ENCODE data around the gene CEP295NL. TPM values are rescaled to one million over a fixed set of nuclear protein-coding genes. Genes with fewer than 3 reads are reported as not detected.
"Not testable (repeated sequence)": the region's sequence is repeated elsewhere in the genome, so short reads cannot be mapped to it uniquely, and the experiment has no call there.

The CEP295NL gene
- polyA plus RNA-seq, 4 donors: 0.09 to 0.34 (median 0.13) TPM

DNA sequence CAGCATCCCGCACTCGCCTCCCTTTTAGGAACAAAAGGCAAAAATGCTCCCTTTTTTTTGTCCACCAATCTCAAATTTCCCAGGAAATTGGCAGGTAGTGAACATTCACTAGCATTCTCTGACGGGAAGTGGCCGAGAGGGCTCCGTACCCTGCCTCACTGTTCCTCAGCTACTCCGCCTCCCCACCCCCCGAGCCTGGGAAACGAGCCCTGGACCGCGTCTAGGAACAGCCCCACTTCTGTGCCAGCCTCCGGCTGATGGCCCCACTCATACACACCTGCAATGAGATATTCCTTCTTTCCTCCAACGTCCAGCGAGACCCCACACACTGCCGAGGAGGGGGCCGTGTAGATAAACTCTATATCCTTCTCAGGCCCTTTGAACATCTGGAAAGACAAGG is 32.4 kb downstream of the CEP295NL start:
- no peak for DNase-seq (ENCODE audit: low read depth in 4 of 4, low spot score in 3 of 4)

DNA sequence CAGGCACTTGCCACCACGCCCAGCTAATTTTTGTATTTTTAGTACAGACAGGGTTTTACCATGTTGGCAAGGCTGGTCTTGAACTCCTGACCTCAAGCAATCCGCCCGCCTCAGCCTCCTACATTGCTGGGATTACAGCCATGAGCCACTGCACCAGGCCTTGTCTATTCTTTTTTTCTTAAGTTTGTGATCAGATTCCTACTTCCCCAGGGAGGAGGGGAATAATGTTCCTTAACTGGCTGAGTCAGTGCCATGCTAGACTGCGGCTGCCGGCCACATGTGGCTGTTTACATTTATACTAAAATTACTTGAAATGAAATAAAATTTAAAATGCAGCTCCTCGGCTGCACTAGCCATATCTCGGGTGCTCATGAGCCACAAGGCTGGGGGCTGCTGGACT is 34.6 kb downstream of the CEP295NL start:
- DNase-seq (ENCODE audit: low read depth in 4 of 4, low spot score in 3 of 4): no peak

DNA sequence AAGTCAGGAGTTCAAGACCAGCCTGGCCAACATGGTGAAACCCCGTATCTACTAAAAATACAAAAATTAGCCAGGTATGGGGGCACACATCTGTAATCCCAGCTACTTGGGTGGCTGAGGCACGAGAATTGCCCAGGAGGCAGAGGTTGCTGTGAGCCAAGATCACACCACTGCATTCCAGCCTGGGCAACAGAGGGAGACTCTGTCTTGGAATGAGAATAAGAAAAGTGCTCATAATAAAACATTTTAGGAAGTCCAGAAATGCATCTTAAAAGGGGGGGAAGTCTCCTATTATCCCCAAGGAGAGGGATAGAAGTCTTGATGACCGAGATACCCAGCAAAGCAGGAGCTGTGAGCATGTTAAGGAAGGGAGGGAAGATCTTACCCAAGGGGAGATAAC is 36.0 kb downstream of the CEP295NL start:
- DNase-seq (ENCODE audit: low read depth in 4 of 4, low spot score in 3 of 4): not testable (repeated sequence)

DNA sequence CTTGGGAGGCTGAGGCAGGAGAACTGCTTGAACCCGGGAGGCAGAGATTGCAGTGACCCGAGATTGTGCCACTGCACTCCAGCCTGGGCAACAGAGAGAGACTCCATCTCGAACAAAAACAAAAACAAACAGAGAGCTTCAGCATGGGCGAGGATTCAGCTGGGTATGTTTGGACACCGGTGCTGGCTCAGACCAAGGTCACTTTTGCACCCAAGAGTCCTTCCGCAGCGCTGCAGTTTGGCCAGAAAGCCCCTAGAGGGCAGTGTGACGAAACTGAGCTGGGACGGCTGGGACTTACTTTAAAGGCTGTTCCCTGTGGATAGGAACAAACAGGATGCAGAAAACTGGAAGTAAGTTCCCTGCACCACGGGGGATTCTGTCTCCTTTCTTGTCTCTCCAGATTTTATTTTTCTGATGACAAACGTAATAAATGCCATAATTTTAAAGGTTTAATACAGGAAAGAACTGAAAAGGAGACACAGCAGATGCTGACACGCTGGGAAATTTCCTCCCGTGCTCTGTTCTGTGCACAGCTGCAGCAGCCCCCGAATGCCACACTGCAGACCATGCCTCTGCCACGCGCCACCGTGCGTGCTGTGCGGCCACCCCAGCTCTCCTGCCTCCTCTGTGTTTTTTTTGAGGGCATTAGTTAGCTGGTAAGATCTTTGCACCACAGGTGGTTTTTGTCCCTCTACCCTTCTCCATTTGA is 37.2 kb downstream of the CEP295NL start:
- peak in 3 of 4 donors; percentile 55 to 72 (median 56) for DNase-seq (ENCODE audit: low read depth in 4 of 4, low spot score in 3 of 4)

DNA sequence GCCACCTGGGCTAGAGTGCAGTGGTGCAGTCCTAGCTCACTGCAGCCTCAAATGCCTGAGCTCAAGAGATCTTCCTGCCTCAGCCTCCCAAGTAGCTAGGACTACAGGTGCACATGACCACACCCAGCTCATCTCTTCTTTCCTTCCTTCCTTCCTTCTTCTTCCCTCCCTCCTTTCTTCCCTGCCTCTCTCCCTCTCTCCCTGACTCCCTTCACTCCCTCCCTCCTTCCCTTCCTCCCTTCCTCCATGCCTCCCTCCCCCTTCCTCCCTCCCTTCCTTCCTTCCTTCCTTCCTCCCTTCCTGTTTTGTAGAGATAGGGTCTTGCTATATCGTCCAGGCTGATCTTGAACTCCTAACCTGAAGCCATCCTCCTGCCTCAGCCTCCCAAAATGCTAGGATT is 38.9 kb downstream of the CEP295NL start:
- DNase-seq (ENCODE audit: low read depth in 4 of 4, low spot score in 3 of 4): no peak

DNA sequence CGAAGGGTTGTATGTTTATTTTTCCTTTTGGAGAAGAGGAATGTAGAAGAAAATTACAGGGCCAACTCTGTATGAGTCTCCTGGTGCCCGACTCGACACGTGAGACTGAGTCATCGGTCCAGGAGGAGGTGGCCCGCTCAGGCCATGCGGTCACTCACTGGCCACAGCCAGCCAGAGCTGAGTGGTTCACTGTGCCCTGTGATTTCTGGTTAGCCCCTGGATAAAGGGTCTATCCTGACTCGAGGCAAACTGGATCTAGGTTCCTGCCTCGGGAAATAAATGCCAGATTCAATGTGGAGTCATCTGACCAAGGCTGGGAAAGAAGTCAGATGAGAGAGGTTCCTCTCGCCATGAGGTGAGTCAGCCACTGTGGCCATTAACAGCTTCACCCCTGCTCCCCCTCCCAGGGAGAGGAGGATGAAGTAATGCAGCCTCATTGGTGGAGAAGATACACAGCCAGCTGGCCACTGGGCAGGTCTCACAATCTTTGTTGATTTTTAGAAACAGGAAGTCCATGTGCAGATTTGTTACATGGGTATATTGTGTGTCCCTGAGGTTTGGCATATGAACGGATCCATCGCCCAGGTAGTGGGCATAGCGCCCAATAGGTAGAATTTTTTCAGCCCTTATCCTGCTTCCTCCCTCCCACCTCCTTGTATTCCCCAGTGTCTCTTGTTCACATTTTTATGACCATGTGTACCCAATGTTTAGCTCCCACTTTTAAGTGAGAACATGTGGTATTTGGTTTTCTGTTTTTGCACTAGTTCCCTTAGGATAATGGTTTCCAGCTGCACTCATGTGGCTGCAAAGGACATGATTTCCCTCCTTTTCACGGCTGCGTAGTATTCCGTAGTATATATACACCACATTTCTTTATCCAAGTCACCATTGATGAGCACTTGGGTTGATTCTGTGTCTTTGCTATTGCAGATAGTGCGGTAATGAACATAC is 40.7 kb downstream of the CEP295NL start:
- DNase-seq (ENCODE audit: low read depth in 4 of 4, low spot score in 3 of 4): no peak

DNA sequence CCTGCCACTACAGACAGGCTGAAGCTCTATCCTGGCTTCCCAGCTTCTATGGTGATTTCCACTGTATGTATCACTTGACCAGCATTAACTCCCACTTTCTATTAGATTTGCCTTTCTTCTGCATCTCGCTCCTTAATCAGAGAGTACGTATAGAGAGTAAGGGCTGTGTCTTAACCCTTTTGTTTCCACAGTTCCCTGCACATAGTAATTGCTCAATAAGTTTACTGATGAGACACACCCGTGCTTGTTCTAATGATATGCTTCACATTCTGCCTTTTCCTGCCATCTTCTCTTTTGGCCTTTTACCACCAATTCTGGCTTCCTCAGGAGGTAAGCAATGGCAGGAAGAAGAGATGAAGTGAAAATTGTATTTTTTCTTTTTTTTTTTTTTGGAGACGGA is 41.8 kb downstream of the CEP295NL start:
- DNase-seq (ENCODE audit: low read depth in 4 of 4, low spot score in 3 of 4): no peak

DNA sequence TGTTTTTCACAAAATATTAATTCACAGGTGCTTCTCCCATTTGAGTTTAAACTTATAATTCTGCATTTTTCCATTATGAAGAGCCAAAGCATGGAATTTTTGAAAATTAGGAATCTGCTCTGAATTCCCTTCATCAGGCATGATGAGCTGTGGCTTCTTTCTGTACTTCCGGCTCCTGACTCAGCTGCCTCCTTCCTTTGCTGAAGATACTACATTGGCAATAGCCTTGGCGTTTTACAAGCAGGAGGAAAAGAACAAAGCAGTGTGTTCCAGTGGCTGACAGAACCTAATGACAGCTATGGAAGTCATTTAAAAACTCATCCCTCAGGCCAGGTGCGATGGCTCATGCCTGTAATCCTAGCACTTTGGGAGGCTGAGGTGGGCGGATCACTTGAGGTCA is 44.0 kb downstream of the CEP295NL start:
- no peak for DNase-seq (ENCODE audit: low read depth in 4 of 4, low spot score in 3 of 4)

DNA sequence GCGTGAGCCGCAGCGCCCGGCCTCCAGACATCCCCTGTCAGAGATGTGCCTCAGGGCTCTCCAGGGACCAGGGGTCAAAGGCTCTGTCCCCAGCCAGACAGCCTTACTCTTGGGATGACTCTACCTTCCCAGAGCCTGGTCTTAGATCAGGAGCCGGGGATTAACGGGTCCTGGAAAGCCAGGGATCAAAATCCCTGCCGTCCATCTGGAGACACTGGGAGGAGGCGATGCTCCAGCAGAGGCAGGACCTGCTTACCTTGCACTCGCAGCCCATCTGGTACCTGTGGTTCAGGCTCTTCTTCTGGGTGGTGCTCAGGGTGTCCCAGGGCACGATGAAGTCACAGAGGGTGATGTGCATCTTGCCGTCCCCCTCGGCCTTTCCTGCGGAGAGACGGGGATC is 45.7 kb downstream of the CEP295NL start:
- no peak for DNase-seq (ENCODE audit: low read depth in 4 of 4, low spot score in 3 of 4)

DNA sequence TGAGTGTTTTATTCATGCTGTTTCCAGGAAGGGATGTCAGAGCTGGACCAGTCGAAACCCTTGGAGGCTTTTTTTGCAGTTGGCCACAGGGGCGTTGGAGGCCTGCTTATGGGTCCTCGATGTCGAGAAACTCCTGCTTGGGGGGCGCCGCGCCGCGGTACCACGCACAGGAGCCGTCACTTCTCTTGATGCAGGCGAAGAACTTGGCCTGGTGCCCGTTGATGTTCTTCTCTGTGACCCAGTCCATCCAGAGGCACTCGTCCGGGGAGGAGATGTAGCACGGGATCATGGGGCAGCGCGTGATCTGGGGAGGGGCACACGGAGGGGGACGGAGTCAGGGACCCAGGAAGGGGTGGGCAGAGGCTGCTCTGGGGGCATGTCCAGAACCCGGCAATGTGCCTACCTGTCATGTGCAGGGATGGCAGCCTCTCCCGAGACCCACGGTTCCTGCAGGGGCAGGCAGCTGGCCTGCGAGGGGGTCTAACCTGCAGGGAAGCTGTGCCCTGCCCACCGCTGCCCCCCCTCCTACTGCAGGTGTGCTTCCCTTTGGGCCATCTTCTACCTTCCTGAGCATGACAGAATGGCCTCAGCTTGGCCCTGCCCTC is 47.3 kb downstream of the CEP295NL start:
- DNase-seq (ENCODE audit: low read depth in 4 of 4, low spot score in 3 of 4): no peak

DNA sequence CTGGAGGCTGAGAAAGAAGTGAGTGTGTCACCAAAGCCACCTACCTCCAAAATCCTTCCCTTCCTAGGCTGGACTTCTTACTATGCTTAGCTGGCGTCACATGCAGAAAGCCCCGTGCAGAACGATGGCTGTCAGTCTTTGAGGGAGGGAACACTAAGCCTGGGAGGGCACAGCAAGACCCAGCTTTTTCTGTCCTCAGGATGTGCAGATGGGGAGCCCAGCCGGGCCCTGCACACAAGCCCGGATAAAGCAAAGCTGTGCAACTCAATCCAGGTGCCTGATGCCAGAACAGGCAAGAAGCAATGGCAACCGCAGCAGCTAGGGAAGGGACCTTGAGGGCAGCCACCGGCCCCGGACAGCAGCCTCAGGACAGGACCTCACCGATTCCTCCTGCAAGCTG is 48.5 kb downstream of the CEP295NL start:
- no peak for DNase-seq (ENCODE audit: low read depth in 4 of 4, low spot score in 3 of 4)

DNA sequence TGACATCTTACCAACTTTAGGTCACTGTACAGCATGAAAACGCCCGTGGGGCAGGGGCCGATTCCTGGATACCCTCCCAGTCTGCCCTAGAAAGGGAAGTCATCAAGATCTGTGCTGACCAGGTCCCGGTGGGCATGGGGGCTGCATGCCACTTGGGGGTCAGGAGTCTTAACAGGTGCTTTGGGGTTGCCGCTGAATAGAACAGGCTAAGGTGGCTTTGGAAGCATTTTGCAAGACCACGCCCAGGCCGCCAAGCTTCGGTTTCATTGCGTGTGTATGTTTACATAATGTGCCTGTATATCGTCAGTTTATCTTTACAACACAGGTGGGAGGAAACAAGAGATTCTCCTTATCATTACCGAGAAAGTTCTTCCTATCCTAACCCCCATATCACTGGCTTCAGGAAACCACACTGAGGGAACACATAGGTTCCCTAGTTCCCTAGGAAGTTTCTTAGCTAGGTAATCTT is 49.0 kb downstream of the CEP295NL start:
- no peak for DNase-seq (ENCODE audit: low read depth in 4 of 4, low spot score in 3 of 4)

DNA sequence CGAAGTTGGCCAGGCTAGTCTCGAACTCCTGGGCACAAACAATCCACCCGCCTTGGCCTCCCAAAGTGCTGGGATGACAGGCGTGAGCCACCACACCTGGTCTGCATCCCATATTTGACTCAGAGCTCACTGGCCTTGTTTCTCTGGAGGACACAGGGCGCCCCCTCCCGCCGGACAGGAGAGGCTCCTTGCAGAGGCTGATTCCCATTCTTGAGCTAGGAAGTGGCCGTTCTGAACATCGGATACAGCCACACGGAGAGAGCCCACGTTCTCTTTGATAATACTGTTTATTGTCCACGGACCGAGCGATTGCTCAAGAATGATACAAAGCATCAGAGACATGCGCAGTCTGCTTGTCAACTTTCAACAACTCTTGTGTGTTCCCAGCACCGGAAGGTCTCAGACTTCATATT is 50.3 kb downstream of the CEP295NL start:
- no peak for DNase-seq (ENCODE audit: low read depth in 4 of 4, low spot score in 3 of 4)

DNA sequence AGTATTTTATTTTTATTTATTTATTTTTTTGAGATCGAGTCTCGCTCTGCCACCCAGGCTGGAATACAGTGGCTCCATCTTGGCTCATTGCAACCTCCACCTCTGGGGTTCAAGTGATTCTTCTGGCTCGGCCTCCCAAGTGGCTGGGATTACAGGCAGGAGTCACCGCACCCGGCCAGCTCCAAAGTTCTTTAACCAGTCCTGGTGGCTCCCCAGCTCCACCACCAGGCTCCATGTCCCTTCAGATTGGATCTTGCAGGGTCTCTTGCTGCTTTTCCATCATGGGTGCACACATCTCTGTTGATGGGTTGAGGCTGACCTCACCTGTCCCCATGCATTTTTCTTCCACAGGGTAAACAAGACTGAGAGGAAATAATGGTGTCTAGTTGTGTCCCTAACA is 54.0 kb downstream of the CEP295NL start:
- no peak for DNase-seq (ENCODE audit: low read depth in 4 of 4, low spot score in 3 of 4)

DNA sequence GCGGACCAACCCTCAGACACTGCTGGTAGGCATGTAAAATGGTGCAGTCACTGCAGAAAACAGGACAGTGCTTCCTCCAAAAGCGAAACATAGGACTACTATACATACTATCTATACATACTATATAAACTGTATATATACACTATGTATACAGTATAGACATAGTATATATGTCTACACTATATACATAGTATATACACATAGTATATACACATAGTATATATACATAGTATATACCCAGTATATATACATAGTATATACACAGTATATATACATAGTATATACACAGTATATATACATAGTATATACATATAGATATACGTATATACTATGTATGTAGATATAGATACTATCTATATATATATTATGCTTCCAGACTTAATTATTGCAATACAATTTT is 55.9 kb downstream of the CEP295NL start:
- DNase-seq (ENCODE audit: low read depth in 4 of 4, low spot score in 3 of 4): no peak

DNA sequence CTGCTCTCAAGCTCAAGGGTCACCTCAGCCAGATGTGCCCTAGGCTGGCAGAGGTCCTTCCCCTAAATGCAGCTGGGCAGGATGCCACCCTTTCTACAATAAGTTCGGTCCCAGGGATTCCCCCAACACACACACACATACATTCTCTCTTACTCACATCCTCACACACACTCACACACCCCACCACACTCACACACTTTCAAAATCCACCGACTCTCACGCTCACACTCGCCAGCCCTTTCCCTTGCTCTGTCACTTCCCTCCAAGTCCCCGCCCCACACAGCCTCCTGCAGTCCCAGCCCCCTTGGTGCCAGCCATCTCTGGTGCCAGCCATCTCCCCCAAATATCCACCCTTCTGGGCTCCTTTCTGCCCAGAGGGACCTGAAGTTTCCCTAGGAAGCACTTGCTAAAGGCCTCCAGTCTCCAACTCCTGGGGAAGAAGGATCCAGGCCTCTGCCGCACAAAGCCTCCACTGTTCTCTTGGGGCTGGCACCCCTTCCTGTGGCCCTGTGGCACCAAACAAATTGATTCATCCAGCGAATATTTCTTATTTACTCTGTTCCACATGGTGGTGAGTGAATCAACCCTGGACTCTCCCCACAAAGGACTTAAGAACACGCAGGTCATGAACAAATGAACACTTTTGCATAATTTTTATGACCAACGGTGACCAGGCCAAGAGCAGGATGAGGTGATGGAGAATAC is 58.5 kb downstream of the CEP295NL start:
- no peak for DNase-seq (ENCODE audit: low read depth in 4 of 4, low spot score in 3 of 4)

DNA sequence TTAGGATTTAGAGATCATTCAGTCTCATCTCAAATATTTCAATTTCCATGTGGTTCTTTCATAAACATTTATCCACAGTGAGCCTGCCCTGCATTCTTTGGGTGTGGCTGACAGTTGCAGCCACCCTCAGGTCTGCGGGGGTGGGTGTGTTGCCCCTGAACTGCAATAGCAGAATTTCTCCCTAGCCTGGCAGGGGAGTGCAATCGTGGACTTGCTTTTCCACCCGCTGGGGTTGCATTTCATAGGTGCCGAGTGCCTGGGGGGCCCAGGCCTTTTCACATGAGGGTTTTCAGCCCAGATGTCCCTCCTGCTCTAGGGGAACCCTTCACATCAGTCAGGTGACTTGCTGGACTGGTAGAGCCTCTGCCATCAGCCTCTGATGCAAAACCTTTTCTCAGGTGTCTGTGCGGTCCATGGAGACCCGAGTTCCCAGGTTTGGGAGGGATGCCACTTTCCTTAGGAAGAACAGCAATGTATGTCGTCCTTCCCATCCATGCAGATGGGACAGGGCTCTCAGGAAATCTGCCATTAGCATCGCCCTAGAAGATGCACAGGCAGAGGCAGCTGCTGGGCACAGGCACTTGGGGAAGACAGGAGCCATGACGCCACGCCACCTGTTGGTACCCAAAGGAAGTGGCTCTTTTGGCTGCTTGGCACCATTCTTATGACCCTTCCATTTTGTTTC is 60.0 kb downstream of the CEP295NL start:
- DNase-seq (ENCODE audit: low read depth in 4 of 4, low spot score in 3 of 4): no peak

DNA sequence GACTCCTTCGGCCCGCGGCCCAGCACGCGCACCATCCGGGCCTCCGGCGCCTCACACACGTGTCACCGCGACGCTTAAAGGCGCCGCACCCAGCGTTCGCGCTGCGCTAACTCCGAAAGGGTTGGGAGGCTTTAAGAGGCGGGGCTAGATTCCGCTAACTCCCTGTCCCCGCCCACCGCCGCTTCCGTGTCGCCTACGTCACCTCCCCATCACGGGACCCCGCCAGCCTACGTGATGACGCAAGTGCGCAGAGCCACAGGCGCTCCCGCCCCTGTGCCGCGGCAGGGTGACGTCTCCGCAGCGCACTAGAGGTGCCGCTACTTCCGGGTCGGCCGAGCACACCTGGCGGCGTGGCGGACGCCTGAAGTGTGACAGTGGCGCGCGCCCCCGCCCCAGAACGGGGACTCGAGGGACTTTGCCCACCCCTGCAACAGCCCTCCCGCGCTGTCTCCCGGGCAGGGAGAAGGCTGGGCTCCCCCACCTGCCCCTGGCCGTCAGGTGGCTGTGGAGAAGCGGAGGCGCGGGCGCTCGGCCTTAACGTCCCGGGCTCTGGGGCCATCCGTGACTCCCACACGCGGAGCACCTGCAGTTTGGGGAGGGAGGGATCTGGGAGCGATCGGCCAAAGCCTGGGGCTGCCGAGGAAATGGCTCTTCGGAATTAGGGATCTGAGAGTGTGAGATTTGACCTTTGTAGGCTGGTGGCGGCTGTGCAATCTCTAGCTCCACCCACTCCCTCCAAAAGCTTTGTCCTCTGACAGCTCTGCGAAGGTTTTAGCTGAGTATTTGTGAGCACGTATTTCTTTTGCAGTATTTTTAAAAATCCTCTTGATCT is 62.0 kb downstream of the CEP295NL start, which contains the start of gene USP36:
Gene USP36, minus strand, starts transcription at position 35 of the 832 bp plus-strand sequence. CDS start 4,451 bp downstream, outside the sequence.
- peak; percentile 96 to 99 (median 98) for DNase-seq (ENCODE audit: low read depth in 4 of 4, low spot score in 3 of 4)
